IMR-90 (cell line): ENCODE measurements around the gene RASSF8. TPM values are rescaled to one million over a fixed set of nuclear protein-coding genes. Genes with fewer than 3 reads are reported as not detected.
A peak's percentile ranks its signal among the peaks of the same experiment; 100 is the strongest.

Experiments
- ATAC-seq: fragments of 200-7000 bp; cut with Tn5 transposase; 2 replicates; pipeline ENCODE4 v1.9.1; 2020; ENCODE audit warnings: low read depth, mild to moderate bottlenecking, moderate library complexity
- BruUV-seq: library from RNA; stranded (reverse); fragments of 400-500 nt; replicated peaks from 2 replicates; lab custom pipeline; 2021; lab: Mats Ljungman, UMichigan
- CTCF ChIA-PET: fragments of 300-600 bp; formaldehyde crosslinking; extraction: SDS; loops from one replicate; lab custom pipeline; 2021; ENCODE audit warnings: antibody characterized with exemption; lab: Yijun Ruan, JAX
- POLR2A ChIA-PET: fragments of 300-600 bp; sonication (Branson Sonifier 250); formaldehyde crosslinking; loops from one replicate; lab custom pipeline; 2022; ENCODE audit warnings: antibody characterized with exemption; ENCODE audit not compliant: unreplicated experiment; lab: Charles Lee
- DNase-seq: peaks from one replicate; pipeline ENCODE4 v3.0.0; 2013
- H2AFZ ChIP-seq: replicated peaks from 2 replicates; pipeline ENCODE3; 2013; ENCODE audit warnings: low read length, mild to moderate bottlenecking; ENCODE audit not compliant: poor library complexity
- H2AK5ac ChIP-seq: 2 replicates; pipeline ENCODE4 v1.6.1; 2013; ENCODE audit warnings: low read depth, low read length, inconsistent platforms
- H2AK9ac ChIP-seq: replicated peaks from 2 replicates; pipeline ENCODE3; 2013; ENCODE audit warnings: mild to moderate bottlenecking, low read depth, low read length, moderate library complexity; ENCODE audit not compliant: poor library complexity
- H2BK120ac ChIP-seq: 2 replicates; pipeline ENCODE4 v1.6.1; 2013; ENCODE audit warnings: low read depth, low read length, inconsistent platforms
- H2BK15ac ChIP-seq: 3 replicates; pipeline ENCODE4 v1.6.1; 2013; ENCODE audit warnings: low read depth, low read length, inconsistent platforms
- H2BK20ac ChIP-seq: 2 replicates; pipeline ENCODE4 v1.6.1; 2013; ENCODE audit warnings: low read depth, mild to moderate bottlenecking, inconsistent platforms, low read length, moderate library complexity
- H2BK5ac ChIP-seq: 2 replicates; pipeline ENCODE4 v1.6.1; 2013; ENCODE audit warnings: mild to moderate bottlenecking, low read depth, low read length, inconsistent platforms; ENCODE audit not compliant: poor library complexity, severe bottlenecking
- H3K14ac ChIP-seq: replicated peaks from 2 replicates; pipeline ENCODE4 v1.6.1; 2013; ENCODE audit warnings: low read depth, low read length, inconsistent platforms
- H3K18ac ChIP-seq: 2 replicates; pipeline ENCODE4 v1.6.1; 2013; ENCODE audit warnings: low read depth, low read length, control low read depth
- H3K23ac ChIP-seq: 2 replicates; pipeline ENCODE4 v1.6.1; 2013; ENCODE audit warnings: low read depth, low read length, inconsistent platforms
- H3K27ac ChIP-seq: 2 replicates; pipeline ENCODE4 v1.5.1; 2013; ENCODE audit warnings: mild to moderate bottlenecking, control low read depth, low read length; ENCODE audit not compliant: insufficient read depth
- H3K27me3 ChIP-seq: 2 replicates; pipeline ENCODE4 v1.6.1; 2013; ENCODE audit warnings: low read length; ENCODE audit not compliant: control insufficient read depth, insufficient read depth
- H3K36me3 ChIP-seq: 2 replicates; pipeline ENCODE4 v1.6.1; 2013; ENCODE audit warnings: low read length, mixed read lengths; ENCODE audit not compliant: control insufficient read depth, insufficient read depth
- H3K4ac ChIP-seq: 2 replicates; pipeline ENCODE4 v1.6.1; 2013; ENCODE audit warnings: low read depth, low read length, inconsistent platforms
- H3K4me1 ChIP-seq: 2 replicates; pipeline ENCODE4 v1.6.1; 2013; ENCODE audit warnings: low read length, mixed read lengths; ENCODE audit not compliant: control insufficient read depth, insufficient read depth
- H3K4me2 ChIP-seq: 2 replicates; pipeline ENCODE4 v1.6.1; 2013; ENCODE audit warnings: low read depth, mild to moderate bottlenecking, control low read depth, low read length, moderate library complexity
- H3K4me3 ChIP-seq: 2 replicates; pipeline ENCODE4 v1.5.1; 2013; ENCODE audit warnings: low read depth, mild to moderate bottlenecking, control low read depth, low read length, moderate library complexity; ENCODE audit not compliant: insufficient read depth
- H3K56ac ChIP-seq: 2 replicates; pipeline ENCODE4 v1.6.1; 2013; ENCODE audit warnings: low read length, inconsistent platforms; ENCODE audit not compliant: insufficient read depth; ENCODE audit errors: extremely low read depth
- H3K79me1 ChIP-seq, 2 experiments: 2 replicates each; pipeline ENCODE4 v1.6.1; 2013; ENCODE audit warnings: low read length in 2 of 2, inconsistent platforms in 1 of 2, low read depth in 1 of 2
- H3K9ac ChIP-seq: 2 replicates; pipeline ENCODE4 v1.6.1; 2013; ENCODE audit warnings: low read depth, low read length, control low read depth
- H3K9me1 ChIP-seq: 2 replicates; pipeline ENCODE4 v1.6.1; 2013; ENCODE audit warnings: low read length, inconsistent platforms; ENCODE audit not compliant: insufficient read depth
- H3K9me3 ChIP-seq: 2 replicates; pipeline ENCODE4 v1.6.1; 2013; ENCODE audit warnings: low read length; ENCODE audit not compliant: control insufficient read depth, insufficient read depth
- H4K20me1 ChIP-seq: 2 replicates; pipeline ENCODE4 v1.6.1; 2013; ENCODE audit warnings: low read length, inconsistent platforms; ENCODE audit not compliant: insufficient read depth
- H4K5ac ChIP-seq: 2 replicates; pipeline ENCODE4 v1.6.1; 2013; ENCODE audit warnings: mild to moderate bottlenecking, low read depth, low read length, control low read depth
- H4K8ac ChIP-seq, 2 experiments: 2 replicates each; pipeline ENCODE4 v1.6.1; 2013; ENCODE audit warnings: low read depth in 2 of 2, low read length in 2 of 2, control low read depth in 1 of 2, inconsistent platforms in 1 of 2
- H4K91ac ChIP-seq: 2 replicates; pipeline ENCODE4 v1.6.1; 2013; ENCODE audit warnings: low read depth, low read length, inconsistent platforms; ENCODE audit not compliant: insufficient read depth
- BHLHE40 ChIP-seq: fragments of 150-350 bp; IDR thresholded peaks from 2 replicates; pipeline ENCODE4 v1.6.1; 2016; ENCODE audit warnings: mild to moderate bottlenecking, low read depth, low read length
- CEBPB ChIP-seq: IDR thresholded peaks from 2 replicates; pipeline ENCODE4 v1.6.1; 2012; ENCODE audit warnings: low read depth, low read length, improper control_type of control experiment
- CHD1 ChIP-seq: IDR thresholded peaks from 2 replicates; pipeline ENCODE4 v1.6.1; 2012; ENCODE audit warnings: low read depth, low read length, improper control_type of control experiment
- CTCF ChIP-seq: conservative IDR thresholded peaks from 2 replicates; pipeline ENCODE4 v1.5.1; 2012; ENCODE audit warnings: mild to moderate bottlenecking, low read depth, low read length, improper control_type of control experiment
- MAFK ChIP-seq: IDR thresholded peaks from 2 replicates; pipeline ENCODE4 v1.6.1; 2012; ENCODE audit warnings: low read depth, low read length, improper control_type of control experiment
- MAZ ChIP-seq: IDR thresholded peaks from 2 replicates; pipeline ENCODE4 v1.6.1; 2012; ENCODE audit warnings: low read depth, mild to moderate bottlenecking, low read length, improper control_type of control experiment, moderate library complexity, borderline replicate concordance
- MXI1 ChIP-seq: IDR thresholded peaks from 2 replicates; pipeline ENCODE4 v1.6.1; 2012; ENCODE audit warnings: low read depth, mild to moderate bottlenecking, low read length, moderate library complexity, borderline replicate concordance
- NFE2L2 ChIP-seq: fragments of 150-350 bp; IDR thresholded peaks from 2 replicates; pipeline ENCODE4 v1.6.1; 2016; ENCODE audit warnings: low read depth, mild to moderate bottlenecking, low read length
- POLR2A ChIP-seq: IDR thresholded peaks from 2 replicates; pipeline ENCODE4 v1.6.1; 2012; ENCODE audit warnings: mild to moderate bottlenecking, low read depth, low read length
- RAD21 ChIP-seq: IDR thresholded peaks from 2 replicates; pipeline ENCODE4 v1.6.1; 2012; ENCODE audit warnings: low read length, improper control_type of control experiment
- RCOR1 ChIP-seq: IDR thresholded peaks from 2 replicates; pipeline ENCODE4 v1.6.1; 2012; ENCODE audit warnings: mild to moderate bottlenecking, low read length, improper control_type of control experiment; ENCODE audit not compliant: insufficient replicate concordance
- RFX5 ChIP-seq: IDR thresholded peaks from 2 replicates; pipeline ENCODE4 v1.8.0; 2012; ENCODE audit warnings: low read depth, mild to moderate bottlenecking, low read length, moderate library complexity
- SMC3 ChIP-seq: fragments of 150-350 bp; IDR thresholded peaks from 2 replicates; pipeline ENCODE4 v1.6.1; 2016; ENCODE audit warnings: low read depth, mild to moderate bottlenecking, antibody characterized with exemption, low read length, moderate library complexity
- USF2 ChIP-seq: fragments of 150-350 bp; IDR thresholded peaks from 2 replicates; pipeline ENCODE4 v1.6.1; 2017; ENCODE audit warnings: mild to moderate bottlenecking, antibody characterized with exemption, low read length, low read depth
- WGBS, 2 experiments: methylation state at CpG; one replicate each; pipeline versions ENCODE4 v1.1.5 to v1.1.7; 2013; ENCODE audit warnings: missing lambda C conversion rate in 2 of 2; ENCODE audit not compliant: insufficient read length in 1 of 2; ENCODE audit errors: extremely low coverage in 2 of 2; 5-methylcytosine and 5-hydroxymethylcytosine counted together
- dilution Hi-C: fragments of 300-500 bp; cut with HindIII; formaldehyde crosslinking; loops from one replicate; pipeline ENCODE4 v1.14.3; 2018; ENCODE audit warnings: low sequenced_read_pairs; ENCODE audit not compliant: unreplicated experiment
- in situ Hi-C: fragments of 300-500 bp; cut with MboI; formaldehyde crosslinking; loops from 3 replicates; pipeline ENCODE4 v1.14.3; 2019; ENCODE audit warnings: low sequenced_read_pairs, inconsistent platforms, mixed read lengths
- intact Hi-C: fragments of 100-400 bp; cut with micrococcal nuclease; formaldehyde crosslinking; loops from 2 replicates; pipeline ENCODE4 v1.10.0; 2022
- polyA plus RNA-seq, 3 experiments: library from polyadenylated mRNA; depleted of rRNA; stranded (reverse); fragments of >200 nt; gene quantifications; 2 replicates each; pipeline ENCODE4 v1.2.3, GENCODE V29; 2012; ENCODE audit warnings: low replicate concordance in 1 of 3
- total RNA-seq: library from RNA; depleted of rRNA; stranded (reverse); fragments of >200 nt; gene quantifications from 2 replicates; pipeline ENCODE4 v1.2.3, GENCODE V29; 2012

Gene RASSF8
- total and polyA plus RNA-seq, 2 of the 4 experiments (the other 2 are of a cell fraction) = 10.8 to 50.5 TPM

- Histone ChIP-seq H3K4me1 (no peaks in the 10 kb centered on the region), H3K79me1 (no peaks in the 10 kb centered on the region), H2BK20ac (no peak overlapping the region), H2AK5ac (no peak overlapping the region), H2BK5ac (no peak overlapping the region), H4K91ac (no peak overlapping the region), H3K4me3 (no peak overlapping the region), H2AFZ (no peak overlapping the region), H2AK9ac (no peak overlapping the region), H3K56ac (no peak overlapping the region), H3K14ac (no peak overlapping the region), H3K9me1 (peaks cover 3% of the 10 kb centered on the region; the same call in 1 of the 2 replicates), H4K20me1 (no peaks in the 10 kb centered on the region), H4K8ac (no peak overlapping the region), H3K27me3 (no peaks in the 10 kb centered on the region), H3K4ac (no peak overlapping the region), H3K9me3 (no peaks in the 10 kb centered on the region), H2BK120ac (no peak overlapping the region), H2BK15ac (no peak overlapping the region), H3K18ac (no peak overlapping the region), H3K36me3 (no peaks in the 10 kb centered on the region), H3K4me2 (no peak overlapping the region), H3K9ac (no peak overlapping the region), H3K27ac (no peak overlapping the region), H4K5ac (no peak overlapping the region), H3K23ac (no peak overlapping the region)
- ATAC-seq (peak; percentile 99), DNase-seq (peak; percentile 76)
- intact Hi-C loops (loop anchor here (1.0 to 10.0 kb wide), 3 partner anchors 554 to 788 kb away; no protein-coding TSS in a partner anchor), in situ Hi-C loops (no loop called here), dilution Hi-C loops (no loop called here)
- POLR2A ChIA-PET = no interaction called here
- BruUV-seq = no TSS peak
- no CpG with 5 or more reads among the region's 6 CpGs for WGBS, 2 experiments
- CTCF ChIA-PET = interaction anchor here (0.6 to 1.5 kb wide), 9 partner anchors 10 to 1189 kb away, joined by 3 to 5 read pairs (median 3); no protein-coding TSS in a partner anchor
- TF ChIP-seq MXI1 (no peak), CEBPB (no peak), CTCF (peak; percentile 94), USF2 (no peak), RFX5 (no peak), POLR2A (0 out of 2 replicates have a peak, but pooled peaks have one; percentile 41), MAFK (peak; percentile 91), RCOR1 (no peak), MAZ (no peak), RAD21 (peak; percentile 94), NFE2L2 (no peak; the same call in 1 of the 2 replicates), SMC3 (peak; percentile 88), BHLHE40 (no peak), CHD1 (no peak)
Observed at GRCh38 chr12:26097046-26097878, 138.8 kb downstream of the RASSF8 start.
